Measurements from ENCODE around the gene GGCT. TPM values are rescaled to one million over a fixed set of nuclear protein-coding genes. Genes with fewer than 3 reads are reported as not detected.

The GGCT gene
- total and polyA plus RNA-seq, 10 donors: 13.8 to 53.0 (median 24.5) TPM

DNA sequence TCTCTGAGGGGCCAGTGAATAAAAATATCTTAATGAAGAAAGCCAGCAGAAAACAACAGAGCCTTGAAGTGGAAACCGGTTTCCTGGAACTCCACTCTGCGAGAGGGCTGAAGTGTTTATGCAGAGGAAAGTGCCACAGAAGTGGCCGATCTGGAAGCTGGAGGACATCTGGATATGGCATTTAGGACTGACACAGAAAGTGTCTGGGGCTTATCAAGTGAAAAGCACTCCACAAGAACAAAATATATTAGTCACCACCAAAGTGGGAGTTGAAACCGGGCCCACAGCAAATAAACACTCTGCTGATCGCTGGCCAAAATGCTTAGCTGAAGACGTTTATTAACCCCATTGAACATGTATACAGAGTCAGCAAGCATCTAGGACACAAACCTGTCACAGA is 33.9 kb downstream of the GGCT start:
- intact Hi-C loops (cut with DNase I; ENCODE audit: low total_unique reads): no loop called here
- H3K27ac ChIP-seq: peak overlapping the region; percentile 70 to 92 (median 78)
- no peaks in the 10 kb centered on the region for H3K27me3 ChIP-seq (replicated peaks in 1 of 7)
- H3K36me3 ChIP-seq: peaks cover 0 to 11% (median 0%) of the 10 kb centered on the region in 6 donors
- WGBS, 5 donors: 30 to 41% (median 38%) methylated on average over 6 of the region's 6 CpGs
- no peak for TF ChIP-seq POLR2A (IDR thresholded peaks at IDR 0.05)
- TF ChIP-seq CTCF (IDR thresholded peaks at IDR 0.05 in 8 of 11, conservative IDR thresholded peaks at IDR 0.05 in 3 of 11): no peak
- TF ChIP-seq POLR2AphosphoS5 (IDR thresholded peaks at IDR 0.05): peak in 1 of 3 donors; percentile 61
- no peak for DNase-seq
- no peaks in the 10 kb centered on the region for H3K9me3 ChIP-seq
- peaks cover 50 to 100% (median 92%) of the 10 kb centered on the region in 6 donors for H3K4me1 ChIP-seq
- no peak overlapping the region for H3K4me3 ChIP-seq

- Histone ChIP-seq H3K4me1 (peaks cover 50 to 100% (median 92%) of the 10 kb centered on the region in 6 donors), H3K27me3 (replicated peaks in 1 of 7) (no peaks in the 10 kb centered on the region), H3K4me3 (no peak overlapping the region), H3K27ac (peak overlapping the region; percentile 70 to 92 (median 78)), H3K36me3 (peaks cover 0 to 11% (median 0%) of the 10 kb centered on the region in 6 donors), H3K9me3 (no peaks in the 10 kb centered on the region)
- 57 to 73% (median 69%) methylated on average over 13 to 14 of the region's 14 CpGs for WGBS, 5 donors
- DNase-seq: no peak
- TF ChIP-seq POLR2AphosphoS5 (IDR thresholded peaks at IDR 0.05) (peak in 2 of 3 donors; percentile 51 to 73), POLR2A (IDR thresholded peaks at IDR 0.05) (no peak)
- intact Hi-C loops (cut with DNase I; ENCODE audit: low total_unique reads): no loop called here
These were observed 34.4 kb downstream of the GGCT start for GRCh38 chr7:30470163-30470770.

DNA sequence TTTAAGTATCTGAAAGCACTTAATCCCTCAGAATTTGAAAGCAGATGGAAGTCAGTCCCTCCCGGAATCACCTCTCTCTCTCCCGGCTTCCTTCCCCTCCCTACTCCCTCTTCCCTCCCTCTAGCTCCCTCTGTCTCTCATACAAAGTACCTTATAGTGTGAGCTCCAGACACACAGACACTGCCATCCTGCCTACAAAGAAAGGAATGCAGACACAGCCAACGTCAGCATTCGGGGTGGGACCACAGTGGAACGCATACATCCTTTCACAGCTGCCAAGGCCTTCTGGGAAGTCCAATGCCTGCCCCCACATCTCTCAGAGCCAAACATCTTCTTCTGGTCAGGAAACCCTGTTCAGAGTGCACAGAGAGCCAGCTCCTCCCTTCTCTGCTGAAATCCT is 35.3 kb downstream of the GGCT start:
- TF ChIP-seq CTCF (IDR thresholded peaks at IDR 0.05 in 8 of 11, conservative IDR thresholded peaks at IDR 0.05 in 3 of 11): peak in 7 of 11 experiments; percentile 9 to 47 (median 25)
- TF ChIP-seq POLR2AphosphoS5 (IDR thresholded peaks at IDR 0.05): peak in 2 of 3 donors; percentile 78 to 89
- no peak for TF ChIP-seq POLR2A (IDR thresholded peaks at IDR 0.05)
- intact Hi-C loops (cut with DNase I; ENCODE audit: low total_unique reads): no loop called here
- H3K27me3 ChIP-seq (replicated peaks in 1 of 7): no peaks in the 10 kb centered on the region
- no peaks in the 10 kb centered on the region for H3K9me3 ChIP-seq
- peaks cover 53 to 100% (median 92%) of the 10 kb centered on the region in 6 donors for H3K4me1 ChIP-seq
- peaks cover 0 to 8% (median 0%) of the 10 kb centered on the region in 6 donors for H3K36me3 ChIP-seq
- no peak overlapping the region for H3K4me3 ChIP-seq
- DNase-seq: peak; percentile 81
- 33 to 49% (median 44%) methylated on average over 5 of the region's 5 CpGs for WGBS, 5 donors
- peak overlapping the region; percentile 70 to 92 (median 78) for H3K27ac ChIP-seq

- WGBS, 5 donors: 57 to 85% (median 71%) methylated on average over 4 of the region's 4 CpGs
- no peak for TF ChIP-seq POLR2A (IDR thresholded peaks at IDR 0.05)
- no peak for TF ChIP-seq POLR2AphosphoS5 (IDR thresholded peaks at IDR 0.05)
- no peak for TF ChIP-seq CTCF (IDR thresholded peaks at IDR 0.05 in 8 of 11, conservative IDR thresholded peaks at IDR 0.05 in 3 of 11)
- H3K27me3 ChIP-seq (replicated peaks in 1 of 7): no peaks in the 10 kb centered on the region
- peaks cover 0 to 7% (median 0%) of the 10 kb centered on the region in 6 donors for H3K36me3 ChIP-seq
- H3K27ac ChIP-seq: peak overlapping the region; percentile 45 to 92 (median 78)
- no peak for DNase-seq
- H3K4me1 ChIP-seq: peaks cover 53 to 100% (median 92%) of the 10 kb centered on the region in 6 donors
- no peaks in the 10 kb centered on the region for H3K9me3 ChIP-seq
- no peak overlapping the region for H3K4me3 ChIP-seq
- intact Hi-C loops (cut with DNase I; ENCODE audit: low total_unique reads): no loop called here
These were observed 35.8 kb downstream of the GGCT start for GRCh38 chr7:30468791-30469190.

Data from spleen (tissue), 11 donors.